HL-60/S4 (cell line): Measurements from ENCODE around the gene DYSF.

ENCODE experiments used
- in situ Hi-C: fragments of 300-500 bp; cut with MboI; formaldehyde crosslinking; loops from 2 replicates; pipeline ENCODE4 v1.14.3; 2022; ENCODE audit warnings: low sequenced_read_pairs

The DYSF gene

GRCh38 chr2:71589763-71590162 lies 136.4 kb downstream of the DYSF start:
- in situ Hi-C loops = no loop called here

DNA sequence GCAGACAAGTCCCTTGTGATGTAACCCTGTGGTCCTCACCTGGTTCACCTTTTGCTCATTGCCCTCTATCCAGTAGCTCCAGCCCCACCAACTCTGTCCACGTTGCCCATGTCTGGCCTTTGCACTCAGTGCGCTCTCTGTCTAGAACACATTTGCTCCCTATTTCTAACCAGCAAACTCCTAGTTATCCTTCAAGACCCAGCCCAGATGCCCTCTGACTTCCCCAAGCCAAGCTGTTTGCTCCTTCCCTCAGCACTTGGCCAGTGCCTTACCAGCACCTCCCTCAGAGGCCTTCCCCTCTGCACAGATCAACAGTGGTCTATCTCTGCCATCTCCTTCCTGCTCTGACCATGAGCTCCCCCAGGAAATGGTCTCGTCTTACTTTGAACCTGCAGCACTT lies 137.7 kb downstream of the DYSF start:
- in situ Hi-C loops = no loop called here

DNA sequence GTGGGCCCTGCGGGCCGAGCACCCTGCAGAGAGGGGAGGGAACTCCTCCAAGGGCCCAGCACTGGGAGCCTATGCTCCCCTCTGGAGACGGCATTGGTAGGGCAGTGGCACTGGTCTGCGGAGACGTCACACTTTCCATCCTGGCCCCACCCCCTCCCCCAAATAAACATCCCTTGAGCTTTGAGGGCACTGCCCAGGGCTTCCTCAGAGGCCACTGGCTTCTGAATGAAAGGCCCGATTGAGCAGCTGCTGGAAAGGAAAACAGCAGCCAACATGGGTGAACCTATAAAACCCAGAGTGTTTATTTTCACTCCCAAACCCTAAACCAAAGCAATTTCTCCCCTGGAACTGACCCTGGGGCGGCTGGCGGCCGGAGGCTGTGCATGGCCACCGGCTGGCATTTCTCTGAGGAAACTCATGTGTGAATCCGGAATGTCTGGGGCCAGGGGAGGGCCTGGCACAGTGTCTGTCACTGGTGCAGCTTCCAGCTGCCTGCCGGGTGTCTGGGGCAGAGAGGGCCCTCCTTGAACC lies 138.9 kb downstream of the DYSF start:
- in situ Hi-C loops = no loop called here

DNA sequence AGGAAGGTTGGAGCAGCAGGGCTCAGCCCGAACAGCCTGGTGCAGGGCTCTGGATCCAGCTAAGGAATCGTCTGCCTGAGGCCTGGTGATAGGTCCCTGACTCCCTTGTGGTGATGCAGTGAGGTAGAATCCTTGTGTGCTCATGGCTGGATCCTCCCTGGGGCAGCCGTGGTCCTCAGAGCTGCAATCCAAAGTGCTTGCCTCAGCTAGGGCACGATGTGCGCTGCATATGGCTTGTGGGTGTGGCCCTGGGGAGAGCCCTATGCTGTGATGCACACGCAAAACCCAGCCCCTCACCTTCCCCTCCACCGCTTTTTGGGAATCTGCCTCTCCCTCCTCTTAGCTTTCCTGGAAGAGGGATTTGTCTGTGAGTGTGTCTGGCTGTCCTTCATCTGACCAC lies 142.2 kb downstream of the DYSF start:
- in situ Hi-C loops = no loop called here

DNA sequence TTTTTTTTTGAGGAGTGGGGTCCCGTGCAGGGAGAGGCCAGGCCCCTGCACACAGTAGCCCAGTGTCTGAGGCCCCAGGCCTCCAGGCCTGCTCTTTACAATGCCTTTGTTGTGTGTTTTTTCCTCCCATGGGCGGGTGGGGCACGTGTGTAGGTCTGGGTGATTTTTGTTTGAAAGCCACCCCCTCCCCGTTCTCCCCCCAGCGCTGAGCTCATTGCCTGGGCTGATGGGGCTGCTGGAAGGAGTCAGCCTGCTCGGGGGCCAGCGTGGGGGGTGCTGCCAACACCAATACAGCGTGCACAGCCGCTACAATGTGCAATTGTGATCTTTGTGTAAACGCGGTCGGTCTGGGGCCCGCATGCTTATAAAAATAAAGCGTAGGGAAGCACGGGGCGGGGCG lies 142.7 kb downstream of the DYSF start:
- in situ Hi-C loops = no loop called here

DNA sequence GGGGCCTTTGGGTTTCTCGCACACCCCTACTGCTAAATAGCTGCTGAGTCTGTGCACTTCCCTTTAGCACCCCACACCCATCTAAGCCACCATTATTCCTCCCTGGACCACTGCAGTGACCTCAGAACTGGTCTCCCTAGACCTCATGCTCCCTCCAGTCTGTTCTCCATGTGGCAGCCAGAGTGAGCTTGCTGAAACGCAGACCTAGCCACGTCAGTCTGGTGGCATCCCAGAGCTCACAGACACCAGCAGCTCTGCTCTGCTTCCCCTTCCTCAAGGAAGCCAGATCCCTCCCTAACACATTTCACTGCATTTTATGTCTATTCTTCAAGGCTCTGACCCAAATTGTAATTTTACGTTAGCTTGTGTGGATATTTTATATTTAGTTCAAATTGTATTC lies 144.4 kb downstream of the DYSF start:
- in situ Hi-C loops = no loop called here

- in situ Hi-C loops = no loop called here
Observed at GRCh38 chr2:71598526-71598925, 145.2 kb downstream of the DYSF start.

DNA sequence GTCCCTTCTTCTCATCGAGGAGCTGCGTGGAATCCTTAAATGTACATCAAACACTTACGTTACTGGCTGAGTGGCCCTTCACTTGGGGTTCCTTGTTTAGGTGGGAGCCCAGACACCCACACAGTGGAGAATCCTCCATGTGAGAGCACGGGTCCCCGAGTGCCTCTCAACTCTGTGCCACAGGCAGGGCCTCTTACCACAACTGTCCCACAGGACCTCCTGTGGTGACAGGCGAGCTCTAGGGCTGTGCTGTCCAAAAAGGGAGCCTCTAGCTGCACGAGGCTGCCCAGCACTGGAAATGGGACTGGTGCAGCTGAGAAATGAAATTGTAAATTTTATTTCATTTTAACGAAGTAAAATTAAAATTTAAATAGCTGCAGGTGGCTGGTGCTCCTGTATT lies 145.7 kb downstream of the DYSF start:
- in situ Hi-C loops = no loop called here

DNA sequence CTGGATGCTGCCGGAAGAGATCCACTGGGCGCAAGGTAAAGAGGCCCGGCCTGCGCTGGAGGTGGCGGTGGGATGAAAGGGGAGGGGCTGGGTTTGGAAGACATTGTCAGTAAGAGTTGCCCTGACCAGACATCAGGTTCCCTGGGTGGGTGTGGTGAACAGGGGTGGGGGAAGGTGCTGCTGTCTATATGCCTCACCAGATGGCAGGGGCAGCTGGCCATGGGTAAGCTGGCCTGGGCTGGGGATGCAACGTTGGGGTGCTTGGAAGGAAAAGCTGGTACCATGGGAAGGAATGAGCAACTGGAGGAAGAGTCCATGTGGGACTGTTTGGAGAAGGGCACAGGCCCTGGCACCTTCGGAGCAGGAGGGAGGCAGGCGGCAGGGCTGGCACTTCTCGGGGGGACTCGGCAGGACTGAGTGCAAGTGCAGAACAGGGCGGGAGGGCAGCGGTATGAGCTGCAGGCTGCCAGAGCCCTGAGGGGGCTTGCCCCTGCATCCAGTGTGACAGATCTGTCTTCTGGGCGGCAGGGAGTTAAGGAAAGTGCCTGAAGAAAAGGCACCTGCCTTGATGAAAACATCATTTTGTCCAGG lies 146.4 kb downstream of the DYSF start:
- in situ Hi-C loops = no loop called here

DNA sequence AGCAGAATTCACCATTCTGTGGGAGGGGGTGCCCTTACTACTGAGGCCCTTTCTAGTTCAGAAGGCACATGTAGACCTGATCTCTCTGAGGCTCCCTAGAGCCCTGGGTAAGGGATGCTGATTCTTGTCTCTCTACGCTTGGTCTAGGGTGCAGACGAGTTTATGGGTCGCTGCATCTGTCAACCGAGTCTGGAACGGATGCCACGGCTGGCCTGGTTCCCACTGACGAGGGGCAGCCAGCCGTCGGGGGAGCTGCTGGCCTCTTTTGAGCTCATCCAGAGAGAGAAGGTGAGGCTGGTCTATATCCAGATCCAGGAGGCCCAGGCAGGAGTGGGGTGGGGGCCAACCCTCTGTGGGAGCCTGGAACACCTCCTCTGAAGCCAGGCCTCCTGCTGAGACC lies 147.2 kb downstream of the DYSF start:
- in situ Hi-C loops = no loop called here

DNA sequence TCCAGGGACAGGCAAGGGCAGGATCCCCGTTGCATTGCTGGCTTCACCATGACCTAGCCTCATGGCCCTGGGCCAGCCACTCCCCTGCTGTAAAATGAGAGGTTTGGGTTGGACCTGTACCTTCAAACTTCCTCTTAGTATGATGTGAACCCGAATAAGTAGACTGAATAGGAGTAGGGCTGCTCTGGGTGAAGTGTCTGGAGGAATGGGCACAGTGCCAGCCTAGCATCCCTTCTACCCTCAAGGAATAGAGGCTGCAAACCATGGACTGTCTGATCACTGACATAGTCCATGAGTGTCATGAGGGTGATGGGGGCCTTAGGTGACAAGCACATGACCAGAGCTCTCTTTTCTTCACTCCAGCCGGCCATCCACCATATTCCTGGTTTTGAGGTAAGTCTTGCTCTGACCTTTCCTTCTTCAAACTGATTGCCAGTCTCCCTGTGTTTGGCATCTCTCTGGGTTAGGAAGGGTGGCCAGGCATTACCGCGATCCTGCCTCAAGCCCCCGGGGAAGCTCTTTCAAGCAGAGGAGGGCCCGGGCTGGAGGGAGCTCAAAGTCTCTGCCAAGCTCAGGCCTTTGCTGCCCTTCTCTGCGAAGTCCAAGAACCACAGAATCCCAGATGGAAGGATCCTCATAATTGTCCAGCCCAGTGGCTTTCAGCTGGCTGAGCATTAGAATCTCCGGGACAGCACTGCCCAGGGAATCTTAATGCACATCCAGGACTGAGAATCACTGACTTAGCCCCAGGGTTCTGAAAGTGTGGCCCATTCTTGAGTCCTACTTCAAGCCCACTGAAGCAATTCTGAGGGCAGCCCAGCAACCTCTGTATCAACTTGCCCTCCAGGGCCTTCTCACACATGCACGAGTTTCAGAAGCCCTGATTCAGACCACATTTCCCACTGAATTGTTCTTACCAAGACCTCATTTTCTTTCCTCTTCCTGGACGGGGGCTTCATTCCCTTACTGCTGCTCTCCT lies 148.1 kb downstream of the DYSF start:
- in situ Hi-C loops = no loop called here

GRCh38 chr2:71602115-71602495 lies 148.7 kb downstream of the DYSF start:
- in situ Hi-C loops = no loop called here

DNA sequence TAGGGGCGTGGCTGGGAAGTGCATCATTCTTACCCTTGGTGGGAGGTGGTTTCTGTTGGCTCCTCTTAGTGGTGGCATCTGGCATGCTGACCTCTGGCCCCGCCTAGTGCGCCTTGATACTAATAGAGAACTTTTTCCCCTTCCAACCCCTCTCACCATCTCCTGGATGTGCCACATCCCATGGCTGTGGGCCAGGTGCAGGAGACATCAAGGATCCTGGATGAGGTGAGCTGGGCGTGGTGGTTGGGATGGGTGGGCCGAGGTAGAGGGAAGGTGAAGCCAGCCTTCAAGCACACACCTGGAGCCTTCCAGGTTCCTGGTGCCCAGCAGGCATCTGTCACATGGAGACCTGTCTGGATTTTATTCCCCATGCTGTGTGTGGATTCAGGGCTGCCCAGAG lies 149.2 kb downstream of the DYSF start:
- in situ Hi-C loops = no loop called here

DNA sequence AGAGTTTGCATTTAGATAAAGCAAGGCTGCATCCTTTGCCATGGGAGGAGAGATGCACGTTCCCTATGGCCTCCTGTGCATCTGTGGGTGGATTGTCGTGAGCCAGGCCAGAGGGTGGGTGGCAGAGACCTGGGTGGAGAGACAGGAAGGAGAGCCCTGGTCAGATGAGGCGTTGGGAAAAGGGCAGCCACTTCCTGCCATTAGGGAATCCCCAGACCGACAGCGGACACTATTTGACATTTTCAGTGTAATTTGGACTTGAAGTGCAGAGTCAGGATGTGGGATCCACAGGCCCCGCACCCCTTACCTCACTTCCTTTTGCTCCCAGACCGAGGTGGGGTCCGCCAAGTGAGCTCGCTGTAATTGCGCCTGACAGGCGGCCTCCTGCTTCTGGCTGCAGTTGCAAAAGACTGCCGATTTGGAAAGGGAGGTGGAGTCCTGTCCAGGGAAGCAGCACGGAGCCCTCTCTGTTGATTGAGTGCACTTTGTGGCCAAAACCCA lies 150.0 kb downstream of the DYSF start:
- in situ Hi-C loops = no loop called here

GRCh38 chr2:71603851-71604725 lies 150.7 kb downstream of the DYSF start:
- in situ Hi-C loops = no loop called here

GRCh38 chr2:71604726-71605120 lies 151.4 kb downstream of the DYSF start:
- in situ Hi-C loops = no loop called here

DNA sequence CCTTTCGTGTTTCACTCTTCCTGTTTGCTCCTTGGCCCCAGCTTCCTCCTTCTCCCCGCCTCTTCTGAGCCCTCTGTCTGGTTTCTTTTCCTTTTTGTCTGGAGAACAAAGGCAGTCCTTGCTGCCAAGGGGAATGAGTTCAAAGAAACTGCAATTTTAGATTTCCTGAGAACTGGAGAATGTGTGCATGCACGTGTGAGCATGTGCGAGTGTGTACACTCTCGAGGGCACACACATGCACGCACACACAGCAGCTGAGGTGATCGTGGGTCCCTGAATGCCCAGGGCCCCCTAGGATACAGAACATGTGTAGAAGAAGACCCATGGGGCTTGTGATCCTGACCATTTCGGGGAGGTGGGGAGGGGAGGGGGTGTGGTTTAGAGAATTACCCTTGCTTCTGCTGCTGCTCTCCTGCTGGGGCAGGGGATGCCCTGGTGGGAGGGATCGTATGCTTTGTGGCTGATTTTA lies 151.8 kb downstream of the DYSF start:
- in situ Hi-C loops = no loop called here

GRCh38 chr2:71605781-71606241 lies 152.4 kb downstream of the DYSF start:
- in situ Hi-C loops = no loop called here

GRCh38 chr2:71606244-71606643 lies 152.9 kb downstream of the DYSF start:
- in situ Hi-C loops = no loop called here

DNA sequence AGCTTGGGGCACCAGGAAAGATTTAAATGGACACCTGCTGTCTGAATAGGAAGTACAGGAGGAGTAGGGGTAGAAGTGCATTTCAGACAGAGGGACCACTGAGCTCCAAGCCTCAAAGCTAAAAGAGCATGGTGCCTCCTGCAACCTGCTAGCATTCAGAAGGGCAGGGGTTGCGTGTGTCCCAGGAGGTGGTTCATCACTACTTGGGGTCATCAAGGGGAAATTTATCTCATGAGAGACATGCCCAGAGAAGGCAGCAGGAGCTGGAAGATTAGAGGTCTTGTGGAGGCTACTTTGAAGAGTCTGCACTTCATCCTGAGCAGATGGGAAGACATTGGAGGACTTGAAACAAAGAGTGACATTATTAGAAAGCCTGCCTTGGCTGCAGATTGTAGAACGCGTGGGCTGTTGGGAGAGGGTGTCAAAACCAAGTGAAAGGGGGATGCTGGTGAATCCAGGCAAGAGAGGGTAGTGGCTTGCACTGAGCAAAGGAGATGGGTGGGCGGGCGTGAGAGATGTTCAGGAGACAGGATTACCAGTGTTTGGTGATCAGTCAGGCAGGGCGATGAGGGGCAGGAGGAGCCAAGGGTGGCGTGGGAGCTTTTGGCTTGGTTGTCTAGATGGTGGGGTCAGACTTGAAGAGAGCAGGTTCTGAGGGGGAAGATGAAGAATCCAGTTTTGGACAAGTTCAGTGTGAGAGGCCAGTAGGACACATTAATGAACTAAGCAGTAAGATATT lies 154.0 kb downstream of the DYSF start:
- in situ Hi-C loops = no loop called here
